Left ventricle myocardium inferior (tissue), 1 donor: ENCODE measurements around the gene KDM7A. TPM values are rescaled to one million over a fixed set of nuclear protein-coding genes. Genes with fewer than 3 reads are reported as not detected.

ENCODE experiments used
- DNase-seq: peaks from one replicate; pipeline ENCODE4 v3.0.0-alpha.2; 2020
- H3K27ac ChIP-seq: fragments of 200-600 bp; replicated peaks from 2 replicates; pipeline ENCODE4 v1.8.0; 2021
- H3K27me3 ChIP-seq: fragments of 200-600 bp; 2 replicates; pipeline ENCODE4 v1.8.0; 2021; ENCODE audit warnings: low read depth
- H3K36me3 ChIP-seq: fragments of 200-600 bp; 2 replicates; pipeline ENCODE4 v1.8.0; 2021
- H3K4me1 ChIP-seq: fragments of 200-600 bp; 2 replicates; pipeline ENCODE4 v1.8.0; 2021
- H3K4me3 ChIP-seq: fragments of 200-600 bp; 2 replicates; pipeline ENCODE4 v1.8.0; 2021; ENCODE audit warnings: mild to moderate bottlenecking, moderate library complexity
- H3K9me3 ChIP-seq: fragments of 200-600 bp; replicated peaks from 2 replicates; pipeline ENCODE4 v1.8.0; 2021
- intact Hi-C: fragments of 100-400 bp; cut with micrococcal nuclease; formaldehyde crosslinking; loops from one replicate; pipeline ENCODE4 v1.11.0; 2022
- total RNA-seq: library from RNA; stranded (reverse); fragmentation: NEBNext Ultra II Directional; extraction: Animal tissue kit (Norgen Biotek cat#: 25700); gene quantifications from one replicate; pipeline ENCODE4 v1.2.1, GENCODE V29; 2021
- TF ChIP-seq, protein P1 (sequence below): fragments of 200-600 bp; IDR thresholded peaks from 2 replicates; pipeline ENCODE4 v1.8.0; 2021; ENCODE audit warnings: antibody characterized with exemption, mild to moderate bottlenecking, borderline replicate concordance
- donor health status: DM: no; HTN: yes; CAD: no; lungs with severe emphysema.

Gene KDM7A
- total RNA-seq, 1 donor from 2014 or later: 8.2 TPM

DNA sequence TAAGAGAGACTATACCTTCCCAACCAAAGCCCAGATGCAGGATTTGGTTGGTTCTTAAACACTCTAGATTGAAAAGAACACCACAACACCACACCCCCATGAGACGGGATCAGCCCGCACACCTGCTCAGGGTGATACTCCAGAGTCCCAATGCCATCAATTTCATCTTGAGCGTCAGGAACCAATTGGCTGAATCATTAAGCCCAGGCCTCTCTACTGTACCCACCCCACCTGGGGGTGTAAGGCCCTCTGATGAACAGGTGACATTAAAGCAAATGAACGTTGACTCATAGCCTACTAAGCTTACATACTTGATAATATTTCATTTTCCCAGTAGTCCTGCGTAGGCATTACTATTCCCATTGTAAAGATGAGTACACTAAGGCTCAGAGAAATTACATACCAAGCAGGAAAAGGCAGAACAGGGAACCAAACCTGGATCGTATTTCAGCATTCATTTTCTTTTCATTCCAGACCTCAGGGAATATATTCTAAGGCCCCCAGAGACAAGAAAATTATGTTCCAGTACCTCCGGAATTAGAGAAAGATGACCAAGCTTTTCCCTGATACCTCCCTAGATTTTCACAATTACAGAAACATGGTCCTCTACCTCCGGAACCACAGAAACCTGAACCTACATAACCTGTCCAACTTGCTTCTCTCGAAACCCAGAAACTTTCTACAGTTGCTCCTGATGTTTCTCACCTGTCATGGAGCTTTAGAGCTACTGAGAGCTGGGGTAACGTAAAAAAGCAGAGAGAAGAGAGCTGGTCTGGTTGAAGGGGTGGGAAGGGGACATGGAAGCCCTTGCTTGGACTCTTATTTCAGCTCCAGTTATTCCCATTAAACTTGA, 43.1 kb upstream of the KDM7A start:
- Histone ChIP-seq H3K4me3 (no peak overlapping the region), H3K36me3 (no peaks in the 10 kb centered on the region), H3K27me3 (no peaks in the 10 kb centered on the region), H3K4me1 (no peaks in the 10 kb centered on the region), H3K27ac (no peak overlapping the region), H3K9me3 (peaks cover 9% of the 10 kb centered on the region)
- DNase-seq: no peak
- intact Hi-C loops: no loop called here
- TF ChIP-seq, protein P1, sequence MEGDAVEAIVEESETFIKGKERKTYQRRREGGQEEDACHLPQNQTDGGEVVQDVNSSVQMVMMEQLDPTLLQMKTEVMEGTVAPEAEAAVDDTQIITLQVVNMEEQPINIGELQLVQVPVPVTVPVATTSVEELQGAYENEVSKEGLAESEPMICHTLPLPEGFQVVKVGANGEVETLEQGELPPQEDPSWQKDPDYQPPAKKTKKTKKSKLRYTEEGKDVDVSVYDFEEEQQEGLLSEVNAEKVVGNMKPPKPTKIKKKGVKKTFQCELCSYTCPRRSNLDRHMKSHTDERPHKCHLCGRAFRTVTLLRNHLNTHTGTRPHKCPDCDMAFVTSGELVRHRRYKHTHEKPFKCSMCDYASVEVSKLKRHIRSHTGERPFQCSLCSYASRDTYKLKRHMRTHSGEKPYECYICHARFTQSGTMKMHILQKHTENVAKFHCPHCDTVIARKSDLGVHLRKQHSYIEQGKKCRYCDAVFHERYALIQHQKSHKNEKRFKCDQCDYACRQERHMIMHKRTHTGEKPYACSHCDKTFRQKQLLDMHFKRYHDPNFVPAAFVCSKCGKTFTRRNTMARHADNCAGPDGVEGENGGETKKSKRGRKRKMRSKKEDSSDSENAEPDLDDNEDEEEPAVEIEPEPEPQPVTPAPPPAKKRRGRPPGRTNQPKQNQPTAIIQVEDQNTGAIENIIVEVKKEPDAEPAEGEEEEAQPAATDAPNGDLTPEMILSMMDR: no peak

DNA sequence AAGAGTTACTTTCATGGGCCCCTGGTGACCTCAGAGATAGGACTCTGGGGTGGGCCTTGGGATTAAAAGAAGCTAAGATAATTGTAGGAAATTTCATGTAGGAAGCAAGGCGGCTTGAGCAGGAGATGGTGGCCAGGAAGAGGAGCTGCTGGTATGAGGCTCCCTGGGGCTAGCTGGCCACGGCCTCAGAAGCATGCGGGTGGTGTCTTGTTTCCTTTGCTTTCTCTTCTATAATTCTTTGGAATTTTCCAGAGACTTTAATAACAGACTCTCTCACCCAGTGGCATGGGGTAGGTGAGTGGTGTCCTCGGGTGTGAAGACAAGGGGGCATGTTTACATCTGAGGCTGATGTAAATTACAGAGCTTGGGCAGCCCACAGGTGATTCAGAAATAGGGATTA, 41.9 kb upstream of the KDM7A start:
- no peak for DNase-seq
- Histone ChIP-seq H3K4me3 (no peak overlapping the region), H3K9me3 (peaks cover 9% of the 10 kb centered on the region), H3K27me3 (no peaks in the 10 kb centered on the region), H3K27ac (no peak overlapping the region), H3K36me3 (no peaks in the 10 kb centered on the region), H3K4me1 (no peaks in the 10 kb centered on the region)
- intact Hi-C loops: no loop called here
- TF ChIP-seq, protein P1: no peak

DNA sequence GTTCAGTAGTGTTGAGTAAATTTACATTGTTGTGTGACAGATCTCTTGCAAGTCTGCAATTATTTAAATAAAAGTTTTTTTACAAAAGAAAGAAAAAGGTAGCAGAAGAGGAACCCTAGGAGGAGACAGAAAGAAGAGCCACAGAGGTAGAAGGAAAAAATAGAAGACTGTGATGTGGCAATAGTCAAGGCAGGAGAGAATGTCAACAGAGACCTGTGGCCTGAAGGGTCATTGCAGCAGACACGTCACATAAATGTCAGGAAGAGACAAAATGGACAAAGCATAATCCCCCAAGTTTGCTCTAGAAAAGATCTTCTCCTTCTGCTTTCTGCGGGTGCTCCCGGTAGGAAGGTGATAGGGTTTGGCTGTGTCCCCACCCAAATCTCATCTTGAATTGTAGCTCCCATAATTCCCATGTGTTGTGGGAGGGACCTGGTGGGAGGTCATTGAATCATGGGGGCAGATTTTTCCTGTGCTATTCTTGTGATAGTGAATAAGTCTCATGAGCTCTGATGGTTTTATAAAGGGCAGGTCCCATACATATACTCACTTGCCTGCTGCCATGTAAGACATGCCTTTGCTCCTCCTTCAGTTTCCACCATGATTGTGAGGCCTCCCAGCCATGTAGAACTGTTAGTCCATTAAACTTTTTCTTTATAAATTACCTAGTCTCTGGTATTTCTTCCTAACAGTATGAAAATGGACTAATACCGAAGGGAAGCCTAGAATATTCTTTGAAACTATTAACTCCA, 41.1 kb upstream of the KDM7A start:
- TF ChIP-seq, protein P1: no peak
- Histone ChIP-seq H3K36me3 (no peaks in the 10 kb centered on the region), H3K27me3 (no peaks in the 10 kb centered on the region), H3K27ac (no peak overlapping the region), H3K4me1 (no peaks in the 10 kb centered on the region), H3K9me3 (peaks cover 9% of the 10 kb centered on the region), H3K4me3 (no peak overlapping the region)
- no peak for DNase-seq
- intact Hi-C loops: no loop called here

DNA sequence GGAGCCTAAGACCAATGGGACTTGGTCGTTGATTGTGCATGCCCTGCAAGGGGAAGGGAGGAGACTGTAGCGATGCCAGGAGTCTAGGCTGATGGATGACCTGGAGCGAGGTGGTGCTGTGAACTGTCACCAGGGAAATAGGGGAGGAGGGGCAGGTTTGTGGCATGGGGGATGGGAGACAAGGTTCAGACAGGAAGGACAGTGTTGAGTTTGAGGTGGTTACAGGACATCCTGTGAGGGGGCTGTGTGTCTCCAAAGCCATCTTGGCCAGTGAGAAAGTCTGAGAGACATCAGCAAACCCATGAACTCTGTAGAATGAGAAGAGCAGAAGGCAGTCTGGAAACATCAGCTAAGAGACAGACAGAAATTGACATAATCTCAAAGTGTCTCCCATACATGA, 38.5 kb upstream of the KDM7A start:
- H3K9me3 ChIP-seq: peaks cover 9% of the 10 kb centered on the region
- H3K4me3 ChIP-seq: no peak overlapping the region
- no peaks in the 10 kb centered on the region for H3K36me3 ChIP-seq
- H3K4me1 ChIP-seq: no peaks in the 10 kb centered on the region
- no peak overlapping the region for H3K27ac ChIP-seq
- no peak for DNase-seq
- intact Hi-C loops: no loop called here
- H3K27me3 ChIP-seq: no peaks in the 10 kb centered on the region
- TF ChIP-seq, protein P1: no peak

DNA sequence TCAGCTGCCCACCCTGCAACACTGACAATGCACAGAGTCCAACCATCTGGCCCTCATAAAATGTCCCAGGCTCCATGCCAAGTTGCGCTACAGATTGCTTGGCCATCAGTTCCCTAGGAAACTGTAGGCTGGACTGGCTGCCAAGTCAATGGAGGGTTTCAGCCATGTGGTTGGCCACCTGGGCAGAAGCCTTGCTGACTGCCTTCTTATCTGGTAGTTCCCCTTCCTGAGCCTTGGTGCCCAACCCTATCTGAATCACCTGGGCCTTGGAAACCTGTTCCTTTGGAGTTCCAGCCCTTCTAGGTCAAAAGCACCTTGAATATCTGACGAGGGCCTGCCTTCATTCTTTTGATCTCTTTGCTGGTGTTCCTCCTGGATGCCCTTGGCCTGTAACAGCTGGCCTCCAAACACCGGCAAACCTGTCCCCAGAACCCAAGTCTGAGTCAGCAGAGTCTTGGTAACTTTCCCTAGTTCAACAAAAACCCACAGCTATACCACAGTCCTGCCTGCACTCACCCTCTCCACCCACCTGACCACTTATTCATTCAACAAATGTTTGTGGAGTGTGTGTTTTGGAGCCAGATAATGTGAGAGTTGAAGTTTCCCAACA, 37.4 kb upstream of the KDM7A start:
- intact Hi-C loops: no loop called here
- TF ChIP-seq, protein P1: no peak
- Histone ChIP-seq H3K9me3 (peaks cover 9% of the 10 kb centered on the region), H3K27me3 (no peaks in the 10 kb centered on the region), H3K4me1 (no peaks in the 10 kb centered on the region), H3K4me3 (no peak overlapping the region), H3K27ac (no peak overlapping the region), H3K36me3 (no peaks in the 10 kb centered on the region)
- peak; percentile 23 for DNase-seq
